MCF 10A (cell line): ENCODE results near the gene DHX58. TPM values are rescaled to one million over a fixed set of nuclear protein-coding genes. Genes with fewer than 3 reads are reported as not detected.

Experiments used
- BruUV-seq: library from RNA; stranded (reverse); fragments of 400-500 nt; replicated peaks from 2 replicates; lab custom pipeline; 2021; lab: Mats Ljungman, UMichigan
- CTCF ChIA-PET: fragments of 300-600 bp; sonication (Branson Sonifier 250); formaldehyde crosslinking; extraction: SDS; loops from one replicate; lab custom pipeline; 2021; ENCODE audit warnings: antibody characterized with exemption, inconsistent platforms; lab: Yijun Ruan, JAX
- POLR2A ChIA-PET: fragments of 300-600, 350-650 bp; sonication (Branson Sonifier 250); formaldehyde crosslinking; extraction: SDS; loops from one replicate; lab custom pipeline; 2020; ENCODE audit warnings: antibody characterized with exemption, inconsistent platforms; lab: Yijun Ruan, JAX
- DNase-seq: peaks from one replicate; pipeline ENCODE4 v3.0.0-alpha.2; 2018; ENCODE audit not compliant: unreplicated experiment
- H3K27ac Mint-ChIP-seq: one replicate; pipeline ENCODE4 v1.8.0; 2022; ENCODE audit warnings: mild to moderate bottlenecking, low read depth, mixed read lengths; ENCODE audit not compliant: unreplicated experiment
- H3K27me3 Mint-ChIP-seq: one replicate; pipeline ENCODE4 v1.8.0; 2022; ENCODE audit warnings: mixed read lengths; ENCODE audit not compliant: insufficient read depth, unreplicated experiment
- H3K36me3 Mint-ChIP-seq: one replicate; pipeline ENCODE4 v1.8.0; 2022; ENCODE audit warnings: mild to moderate bottlenecking, moderate library complexity, mixed read lengths; ENCODE audit not compliant: insufficient read depth, unreplicated experiment
- H3K4me1 Mint-ChIP-seq: one replicate; pipeline ENCODE4 v1.8.0; 2022; ENCODE audit warnings: mixed read lengths; ENCODE audit not compliant: insufficient read depth, unreplicated experiment
- H3K4me3 Mint-ChIP-seq: one replicate; pipeline ENCODE4 v1.8.0; 2022; ENCODE audit warnings: mild to moderate bottlenecking, moderate library complexity, mixed read lengths; ENCODE audit not compliant: unreplicated experiment
- H3K9me3 Mint-ChIP-seq: one replicate; pipeline ENCODE4 v1.8.0; 2022; ENCODE audit warnings: mixed read lengths; ENCODE audit not compliant: unreplicated experiment
- intact Hi-C: fragments of 100-400 bp; cut with micrococcal nuclease; formaldehyde crosslinking; loops from 2 replicates; pipeline ENCODE4 v1.14.1; 2022
- total RNA-seq: library from RNA; stranded (reverse); gene quantifications from 2 replicates; pipeline ENCODE4 v1.2.3, GENCODE V29; 2022
- TF ChIP-seq, protein P1 (sequence below): fragments of 200-600 bp; IDR thresholded peaks from one replicate; pipeline ENCODE4 v1.8.0; 2022; ENCODE audit warnings: antibody characterized with exemption, mild to moderate bottlenecking; ENCODE audit not compliant: unreplicated experiment

The DHX58 gene
- total RNA-seq, 1 experiment from 2014 or later = 2.8 TPM

DNA sequence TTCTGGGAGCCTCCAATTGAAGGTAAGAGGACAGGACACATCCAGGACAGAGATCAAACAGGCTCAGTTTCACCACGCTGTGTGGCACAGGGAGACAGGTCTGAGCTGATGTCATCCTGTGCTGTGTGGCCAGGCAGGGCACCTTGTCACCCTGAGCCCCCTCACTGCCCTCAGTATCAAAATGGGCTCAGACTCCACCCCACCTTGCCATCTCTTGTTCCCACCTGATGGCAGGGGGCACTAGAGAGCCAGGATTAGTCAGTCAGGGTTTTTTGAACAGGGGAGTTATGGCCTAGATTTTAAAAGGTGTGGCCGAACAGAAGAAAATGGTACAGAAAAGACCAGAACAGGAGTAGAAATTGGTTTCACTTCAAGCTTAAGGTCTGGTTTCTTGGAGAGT, 6.0 kb upstream of the DHX58 start:
- CTCF ChIA-PET = interaction anchor here (0.5 to 8.2 kb wide), 12 partner anchors 11 to 445 kb away, joined by 3 to 40 read pairs (median 6); no protein-coding TSS in a partner anchor
- POLR2A ChIA-PET = interaction anchor here (1.0 to 2.4 kb wide), 2 partner anchors 152 to 200 kb away, joined by 3 to 12 read pairs; partner anchors contain the start of genes ACLY and CNP
- peaks cover 6% of the 10 kb centered on the region for H3K4me1 Mint-ChIP-seq
- TF ChIP-seq, protein P1, sequence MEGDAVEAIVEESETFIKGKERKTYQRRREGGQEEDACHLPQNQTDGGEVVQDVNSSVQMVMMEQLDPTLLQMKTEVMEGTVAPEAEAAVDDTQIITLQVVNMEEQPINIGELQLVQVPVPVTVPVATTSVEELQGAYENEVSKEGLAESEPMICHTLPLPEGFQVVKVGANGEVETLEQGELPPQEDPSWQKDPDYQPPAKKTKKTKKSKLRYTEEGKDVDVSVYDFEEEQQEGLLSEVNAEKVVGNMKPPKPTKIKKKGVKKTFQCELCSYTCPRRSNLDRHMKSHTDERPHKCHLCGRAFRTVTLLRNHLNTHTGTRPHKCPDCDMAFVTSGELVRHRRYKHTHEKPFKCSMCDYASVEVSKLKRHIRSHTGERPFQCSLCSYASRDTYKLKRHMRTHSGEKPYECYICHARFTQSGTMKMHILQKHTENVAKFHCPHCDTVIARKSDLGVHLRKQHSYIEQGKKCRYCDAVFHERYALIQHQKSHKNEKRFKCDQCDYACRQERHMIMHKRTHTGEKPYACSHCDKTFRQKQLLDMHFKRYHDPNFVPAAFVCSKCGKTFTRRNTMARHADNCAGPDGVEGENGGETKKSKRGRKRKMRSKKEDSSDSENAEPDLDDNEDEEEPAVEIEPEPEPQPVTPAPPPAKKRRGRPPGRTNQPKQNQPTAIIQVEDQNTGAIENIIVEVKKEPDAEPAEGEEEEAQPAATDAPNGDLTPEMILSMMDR = peak; percentile 15
- peaks cover 43% of the 10 kb centered on the region for H3K36me3 Mint-ChIP-seq
- no peaks in the 10 kb centered on the region for H3K27me3 Mint-ChIP-seq
- no TSS peak for BruUV-seq
- H3K9me3 Mint-ChIP-seq = no peaks in the 10 kb centered on the region
- H3K4me3 Mint-ChIP-seq = no peak overlapping the region
- H3K27ac Mint-ChIP-seq = peak overlapping the region; percentile 23
- intact Hi-C loops = loop anchor here (5.0 kb wide), 1 partner anchor 381 kb away; no protein-coding TSS in a partner anchor
- peak; percentile 59 for DNase-seq

- Mint-ChIP-seq H3K9me3 (no peaks in the 10 kb centered on the region), H3K27ac (no peak overlapping the region), H3K36me3 (peaks cover 41% of the 10 kb centered on the region), H3K4me3 (no peak overlapping the region), H3K4me1 (peaks cover 6% of the 10 kb centered on the region), H3K27me3 (no peaks in the 10 kb centered on the region)
- intact Hi-C loops = loop anchor here (5.0 kb wide), 1 partner anchor 381 kb away; no protein-coding TSS in a partner anchor
- TF ChIP-seq, protein P1 = no peak
- ChIA-PET POLR2A (interaction anchor here (1.0 to 2.4 kb wide), 2 partner anchors 152 to 200 kb away, joined by 3 to 12 read pairs; partner anchors contain the start of genes ACLY and CNP), CTCF (interaction anchor here (0.5 to 8.2 kb wide), 13 partner anchors 12 to 446 kb away, joined by 3 to 40 read pairs (median 5); partner anchors contain the start of gene STAT5A)
- no peak for DNase-seq
- BruUV-seq = no TSS peak
These were observed 5.6 kb upstream of the DHX58 start for GRCh38 chr17:42118126-42118510.

DNA sequence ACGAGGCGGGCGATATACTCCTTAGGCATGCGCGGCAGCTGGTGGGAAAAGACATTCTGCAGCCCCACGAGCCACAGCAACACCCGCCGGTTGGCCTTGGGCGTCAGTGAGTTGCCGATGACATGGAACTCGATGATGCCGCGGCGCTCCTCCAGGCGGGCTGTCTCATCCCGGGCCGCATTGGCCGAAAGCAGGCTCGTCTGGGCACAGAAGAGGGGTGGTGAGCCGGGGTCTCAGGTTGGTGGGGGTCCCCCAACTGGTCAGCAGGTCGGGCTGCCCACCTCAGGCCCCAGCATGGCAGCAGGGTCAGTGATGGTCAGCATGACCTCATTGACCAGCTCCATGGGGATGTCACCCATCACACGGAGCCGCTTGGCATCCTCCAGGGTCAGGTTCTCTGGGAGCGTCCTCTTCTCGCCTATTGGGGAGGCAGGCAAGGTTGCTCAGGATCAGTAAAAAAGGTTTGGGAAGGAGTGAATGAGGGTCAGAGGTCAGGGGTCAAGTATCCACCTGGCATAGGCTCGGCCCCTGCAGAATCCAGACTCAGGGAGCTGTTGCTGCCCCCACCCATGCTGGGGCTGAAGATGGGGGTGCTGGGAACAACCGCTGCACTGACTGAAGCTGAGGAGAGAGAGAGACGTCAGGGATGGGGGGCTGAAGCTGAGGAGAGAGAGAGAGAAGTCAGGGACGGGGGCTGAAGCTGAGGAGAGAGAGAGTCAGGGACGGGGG, 5.0 kb upstream of the DHX58 start:
- CTCF ChIA-PET = interaction anchor here (0.6 to 8.2 kb wide), 16 partner anchors 12 to 446 kb away, joined by 3 to 40 read pairs (median 4); partner anchors contain the start of genes NKIRAS2 and STAT5A

More for the DNA sequence above, 5.0 kb upstream of the DHX58 start:
- no peak overlapping the region for H3K4me3 Mint-ChIP-seq
- H3K4me1 Mint-ChIP-seq = peaks cover 6% of the 10 kb centered on the region
- no peak for DNase-seq
- TF ChIP-seq, protein P1 = no peak
- no peak overlapping the region for H3K27ac Mint-ChIP-seq
- no TSS peak for BruUV-seq
- intact Hi-C loops = loop anchor here (5.0 kb wide), 1 partner anchor 380 kb away; no protein-coding TSS in a partner anchor
- H3K9me3 Mint-ChIP-seq = no peaks in the 10 kb centered on the region
- H3K27me3 Mint-ChIP-seq = no peaks in the 10 kb centered on the region
- peaks cover 38% of the 10 kb centered on the region for H3K36me3 Mint-ChIP-seq
- POLR2A ChIA-PET = interaction anchor here (2.4 kb wide), 1 partner anchor 151 kb away, joined by 12 read pairs; the partner anchor contains the start of gene CNP
